Sigmoid colon (tissue), 4 donors: ENCODE data around the gene NPL.

ENCODE experiments used
- EP300 ChIP-seq, 4 donors: sonication (generic); formaldehyde crosslinking; IDR thresholded peaks; one replicate each; pipeline ENCODE4 v1.6.1; 2017; ENCODE audit warnings: antibody characterized with exemption in 4 of 4
- POLR2A ChIP-seq, 2 donors: fragments of 450-650 bp; IDR thresholded peaks; one replicate each; pipeline ENCODE4 v1.6.1; 2016; ENCODE audit warnings: antibody characterized with exemption in 2 of 2, mild to moderate bottlenecking in 2 of 2, moderate library complexity in 2 of 2
- POLR2AphosphoS5 ChIP-seq, 4 donors: sonication (generic); formaldehyde crosslinking; IDR thresholded peaks; one replicate each; pipeline ENCODE4 v1.6.1; 2017; ENCODE audit warnings: antibody characterized with exemption in 4 of 4
- TF ChIP-seq, protein P1 (sequence below), 4 experiments: fragments of 450-650 bp in 3 of 4; fragments of 200-600 bp in 1 of 4; IDR thresholded peaks; one replicate each; pipeline ENCODE4 v1.5.1; 2016 to 2019; ENCODE audit warnings: antibody characterized with exemption in 4 of 4, mild to moderate bottlenecking in 3 of 4, moderate library complexity in 2 of 4

DNA sequence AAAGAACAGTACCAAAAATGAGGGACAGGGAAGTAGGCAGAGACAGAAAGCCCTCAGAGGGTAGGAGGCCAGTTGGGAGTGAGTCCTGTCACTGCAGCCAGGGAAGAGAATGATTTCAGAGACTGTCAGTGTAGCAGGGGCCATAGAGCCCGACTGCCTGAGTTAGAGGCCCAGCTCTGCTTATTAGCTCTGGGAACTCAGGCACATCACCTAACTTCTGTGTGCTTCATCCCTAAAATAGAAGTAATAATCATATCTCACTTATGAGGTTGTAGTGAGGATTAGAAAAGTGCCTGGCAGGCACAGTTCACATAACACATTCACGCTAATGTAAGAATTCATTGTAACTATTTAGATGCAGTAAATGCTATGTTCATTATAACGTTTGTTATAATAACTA, 18.3 kb downstream of the NPL start:
- TF ChIP-seq, protein P1, sequence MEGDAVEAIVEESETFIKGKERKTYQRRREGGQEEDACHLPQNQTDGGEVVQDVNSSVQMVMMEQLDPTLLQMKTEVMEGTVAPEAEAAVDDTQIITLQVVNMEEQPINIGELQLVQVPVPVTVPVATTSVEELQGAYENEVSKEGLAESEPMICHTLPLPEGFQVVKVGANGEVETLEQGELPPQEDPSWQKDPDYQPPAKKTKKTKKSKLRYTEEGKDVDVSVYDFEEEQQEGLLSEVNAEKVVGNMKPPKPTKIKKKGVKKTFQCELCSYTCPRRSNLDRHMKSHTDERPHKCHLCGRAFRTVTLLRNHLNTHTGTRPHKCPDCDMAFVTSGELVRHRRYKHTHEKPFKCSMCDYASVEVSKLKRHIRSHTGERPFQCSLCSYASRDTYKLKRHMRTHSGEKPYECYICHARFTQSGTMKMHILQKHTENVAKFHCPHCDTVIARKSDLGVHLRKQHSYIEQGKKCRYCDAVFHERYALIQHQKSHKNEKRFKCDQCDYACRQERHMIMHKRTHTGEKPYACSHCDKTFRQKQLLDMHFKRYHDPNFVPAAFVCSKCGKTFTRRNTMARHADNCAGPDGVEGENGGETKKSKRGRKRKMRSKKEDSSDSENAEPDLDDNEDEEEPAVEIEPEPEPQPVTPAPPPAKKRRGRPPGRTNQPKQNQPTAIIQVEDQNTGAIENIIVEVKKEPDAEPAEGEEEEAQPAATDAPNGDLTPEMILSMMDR (IDR thresholded peaks at IDR 0.05) = no peak
- TF ChIP-seq POLR2AphosphoS5 (IDR thresholded peaks at IDR 0.05) (no peak), EP300 (IDR thresholded peaks at IDR 0.05) (no peak), POLR2A (IDR thresholded peaks at IDR 0.05) (no peak)
